Ishikawa (cell line): ENCODE results near the gene NAALADL1.

Source experiments
- RAD21 ChIP-seq: IDR thresholded peaks from 2 replicates; pipeline ENCODE4 v1.6.1; 2012; ENCODE audit warnings: low read depth
- TCF12 ChIP-seq: IDR thresholded peaks from 2 replicates; pipeline ENCODE4 v1.6.1; 2012; ENCODE audit warnings: low read depth

- TF ChIP-seq RAD21 (no peak), TCF12 (no peak)
Observed at GRCh38 chr11:65040520-65040846, 17.9 kb downstream of the NAALADL1 start.
